Measurements from ENCODE around the gene SETBP1.

SETBP1 gene

GRCh38 chr18:45071956-45072355, 391.3 kb downstream of the SETBP1 start:
- TF ChIP-seq, protein P1, sequence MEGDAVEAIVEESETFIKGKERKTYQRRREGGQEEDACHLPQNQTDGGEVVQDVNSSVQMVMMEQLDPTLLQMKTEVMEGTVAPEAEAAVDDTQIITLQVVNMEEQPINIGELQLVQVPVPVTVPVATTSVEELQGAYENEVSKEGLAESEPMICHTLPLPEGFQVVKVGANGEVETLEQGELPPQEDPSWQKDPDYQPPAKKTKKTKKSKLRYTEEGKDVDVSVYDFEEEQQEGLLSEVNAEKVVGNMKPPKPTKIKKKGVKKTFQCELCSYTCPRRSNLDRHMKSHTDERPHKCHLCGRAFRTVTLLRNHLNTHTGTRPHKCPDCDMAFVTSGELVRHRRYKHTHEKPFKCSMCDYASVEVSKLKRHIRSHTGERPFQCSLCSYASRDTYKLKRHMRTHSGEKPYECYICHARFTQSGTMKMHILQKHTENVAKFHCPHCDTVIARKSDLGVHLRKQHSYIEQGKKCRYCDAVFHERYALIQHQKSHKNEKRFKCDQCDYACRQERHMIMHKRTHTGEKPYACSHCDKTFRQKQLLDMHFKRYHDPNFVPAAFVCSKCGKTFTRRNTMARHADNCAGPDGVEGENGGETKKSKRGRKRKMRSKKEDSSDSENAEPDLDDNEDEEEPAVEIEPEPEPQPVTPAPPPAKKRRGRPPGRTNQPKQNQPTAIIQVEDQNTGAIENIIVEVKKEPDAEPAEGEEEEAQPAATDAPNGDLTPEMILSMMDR (IDR thresholded peaks at IDR 0.05; ENCODE audit: insufficient read depth, missing control alignments), result no peak
- FAIRE-seq (no peak), DNase-seq (ENCODE audit: insufficient read length, low spot score) (no peak)

GRCh38 chr18:45073556-45073955, 392.9 kb downstream of the SETBP1 start:
- TF ChIP-seq, protein P1 (IDR thresholded peaks at IDR 0.05; ENCODE audit: insufficient read depth, missing control alignments), result no peak
- DNase-seq (ENCODE audit: insufficient read length, low spot score) (no peak), FAIRE-seq (no peak)

DNA sequence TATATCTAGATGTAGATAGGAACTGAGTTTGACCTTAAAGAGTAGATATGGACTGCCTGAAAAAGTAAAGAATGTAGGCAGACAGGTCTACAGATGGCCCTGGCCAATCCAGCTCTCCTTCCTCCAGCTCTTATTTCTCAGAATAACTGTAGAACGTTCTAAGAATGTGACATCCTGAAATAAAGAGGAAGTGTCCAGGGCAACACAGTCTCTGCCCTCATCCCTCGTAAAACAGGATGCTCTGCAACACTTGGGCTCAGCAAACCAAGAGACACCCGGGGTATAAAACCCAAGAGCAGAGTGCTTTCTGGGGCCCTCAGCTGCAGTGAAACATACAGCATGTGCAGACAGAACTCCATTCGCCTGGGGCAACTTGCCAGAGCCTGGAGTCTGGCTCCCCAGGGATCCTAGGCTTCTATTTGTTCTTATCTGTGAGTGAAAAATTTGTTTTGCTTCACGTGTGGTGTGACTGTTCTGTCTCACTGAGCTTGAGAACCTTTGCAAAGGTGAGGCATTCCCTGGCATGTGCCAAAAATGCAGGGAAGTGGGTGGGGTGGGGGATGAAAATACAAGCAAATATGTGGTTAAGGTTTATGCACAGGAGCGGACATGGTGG, 401.0 kb downstream of the SETBP1 start:
- no peak for DNase-seq (ENCODE audit: insufficient read length, low spot score)
- no peak for FAIRE-seq

DNA sequence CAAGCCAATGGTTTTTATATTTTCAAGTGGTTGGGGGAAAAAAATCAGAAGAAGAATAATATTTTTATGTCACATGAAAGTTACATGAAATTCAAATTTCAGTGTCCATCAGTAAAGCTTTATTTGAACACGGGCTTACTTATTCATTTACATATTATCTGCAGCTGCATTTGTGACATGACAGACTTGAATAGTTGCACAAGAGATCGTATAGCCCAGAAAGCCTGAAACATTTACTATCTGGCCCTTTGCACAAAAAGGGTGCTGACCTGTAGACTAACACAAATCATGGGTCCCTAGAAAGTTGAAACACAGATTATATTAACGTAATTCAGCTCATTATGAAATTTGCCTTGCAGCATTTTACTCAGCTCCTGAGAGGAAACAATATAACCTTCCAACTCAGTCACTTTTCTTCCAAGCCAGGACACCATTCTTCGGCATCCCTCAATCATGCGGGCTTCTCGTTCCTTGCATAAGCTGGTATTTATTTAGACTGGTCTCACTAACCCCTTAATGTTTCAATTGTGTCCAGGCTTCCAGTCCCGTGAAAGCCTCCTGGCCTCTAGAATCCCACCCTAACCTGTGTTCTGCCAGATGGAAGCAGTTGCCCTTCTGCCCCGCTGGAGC, 402.7 kb downstream of the SETBP1 start:
- TF ChIP-seq, protein P1 (IDR thresholded peaks at IDR 0.05; ENCODE audit: insufficient read depth, missing control alignments), result no peak
- FAIRE-seq (no peak), DNase-seq (ENCODE audit: insufficient read length, low spot score) (no peak)

More for the DNA sequence above, 401.0 kb downstream of the SETBP1 start:
- TF ChIP-seq, protein P1 (IDR thresholded peaks at IDR 0.05; ENCODE audit: insufficient read depth, missing control alignments), result no peak

- TF ChIP-seq, protein P1 (IDR thresholded peaks at IDR 0.05; ENCODE audit: insufficient read depth, missing control alignments), result no peak
- no peak for FAIRE-seq
- no peak for DNase-seq (ENCODE audit: insufficient read length, low spot score)
These were observed 403.5 kb downstream of the SETBP1 start for GRCh38 chr18:45084206-45084605.

- DNase-seq (ENCODE audit: insufficient read length, low spot score) (no peak), FAIRE-seq (no peak)
These were observed 405.4 kb downstream of the SETBP1 start for GRCh38 chr18:45085916-45086624.

More at GRCh38 chr18:45085916-45086624, 405.4 kb downstream of the SETBP1 start:
- TF ChIP-seq, protein P1 (IDR thresholded peaks at IDR 0.05; ENCODE audit: insufficient read depth, missing control alignments), result no peak
